ENCODE results near the gene SERTAD1.

The SERTAD1 gene, protein sequence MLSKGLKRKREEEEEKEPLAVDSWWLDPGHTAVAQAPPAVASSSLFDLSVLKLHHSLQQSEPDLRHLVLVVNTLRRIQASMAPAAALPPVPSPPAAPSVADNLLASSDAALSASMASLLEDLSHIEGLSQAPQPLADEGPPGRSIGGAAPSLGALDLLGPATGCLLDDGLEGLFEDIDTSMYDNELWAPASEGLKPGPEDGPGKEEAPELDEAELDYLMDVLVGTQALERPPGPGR

DNA sequence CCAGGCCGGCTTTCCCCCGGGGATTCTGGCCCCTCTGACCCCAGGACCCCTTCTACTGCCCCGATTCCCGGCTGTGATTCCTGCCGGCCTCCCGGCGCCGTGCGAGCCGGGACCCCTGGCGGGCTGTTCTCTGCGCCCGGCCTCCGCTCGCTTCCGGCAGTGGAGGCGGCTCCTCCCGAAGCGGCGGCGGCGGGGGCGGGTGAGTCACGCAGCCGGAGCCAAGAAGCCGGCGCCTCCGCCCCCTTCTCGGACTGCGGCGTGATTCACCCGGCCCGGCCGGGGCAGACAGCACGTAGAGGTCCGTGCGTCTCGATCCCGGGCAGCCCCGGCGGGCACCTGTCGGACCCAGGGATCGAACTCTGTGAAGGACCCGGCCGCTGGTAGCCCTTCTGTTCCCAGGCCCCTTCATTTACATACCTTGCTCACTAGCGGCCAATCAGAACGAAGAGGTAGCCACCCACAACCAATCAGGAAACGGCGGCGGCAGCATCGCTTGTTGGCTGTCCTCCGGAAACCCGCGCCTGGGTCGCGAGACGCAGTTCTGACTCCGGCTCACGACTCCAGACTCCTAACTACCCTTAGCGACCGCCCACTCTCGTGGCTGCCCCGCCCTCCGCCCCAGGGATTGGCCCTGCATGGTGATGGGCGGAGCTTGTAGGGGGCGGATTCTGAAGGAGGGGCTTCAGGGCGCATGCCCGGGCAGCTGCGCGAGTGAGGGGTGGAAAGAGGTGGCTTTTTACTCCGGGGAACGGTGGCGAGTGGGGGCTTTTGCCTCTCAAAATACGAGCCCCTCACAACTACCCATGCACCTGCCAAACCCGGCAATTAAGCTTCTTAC is at the start of gene SERTAD1:
SERTAD1 (minus strand) TSS at position 543 of the 838 bp plus-strand sequence. CDS start 2,446 bp downstream, outside the sequence.
- peak; percentile 99 for DNase-seq (ENCODE audit: low read depth)
- H3K4me3 ChIP-seq (ENCODE audit: low read length) = peak within 1 kb of the TSS; percentile 95
- TF ChIP-seq, protein P1, sequence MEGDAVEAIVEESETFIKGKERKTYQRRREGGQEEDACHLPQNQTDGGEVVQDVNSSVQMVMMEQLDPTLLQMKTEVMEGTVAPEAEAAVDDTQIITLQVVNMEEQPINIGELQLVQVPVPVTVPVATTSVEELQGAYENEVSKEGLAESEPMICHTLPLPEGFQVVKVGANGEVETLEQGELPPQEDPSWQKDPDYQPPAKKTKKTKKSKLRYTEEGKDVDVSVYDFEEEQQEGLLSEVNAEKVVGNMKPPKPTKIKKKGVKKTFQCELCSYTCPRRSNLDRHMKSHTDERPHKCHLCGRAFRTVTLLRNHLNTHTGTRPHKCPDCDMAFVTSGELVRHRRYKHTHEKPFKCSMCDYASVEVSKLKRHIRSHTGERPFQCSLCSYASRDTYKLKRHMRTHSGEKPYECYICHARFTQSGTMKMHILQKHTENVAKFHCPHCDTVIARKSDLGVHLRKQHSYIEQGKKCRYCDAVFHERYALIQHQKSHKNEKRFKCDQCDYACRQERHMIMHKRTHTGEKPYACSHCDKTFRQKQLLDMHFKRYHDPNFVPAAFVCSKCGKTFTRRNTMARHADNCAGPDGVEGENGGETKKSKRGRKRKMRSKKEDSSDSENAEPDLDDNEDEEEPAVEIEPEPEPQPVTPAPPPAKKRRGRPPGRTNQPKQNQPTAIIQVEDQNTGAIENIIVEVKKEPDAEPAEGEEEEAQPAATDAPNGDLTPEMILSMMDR (conservative IDR thresholded peaks at IDR 0.05; ENCODE audit: low read length) = peak; percentile 49

DNA sequence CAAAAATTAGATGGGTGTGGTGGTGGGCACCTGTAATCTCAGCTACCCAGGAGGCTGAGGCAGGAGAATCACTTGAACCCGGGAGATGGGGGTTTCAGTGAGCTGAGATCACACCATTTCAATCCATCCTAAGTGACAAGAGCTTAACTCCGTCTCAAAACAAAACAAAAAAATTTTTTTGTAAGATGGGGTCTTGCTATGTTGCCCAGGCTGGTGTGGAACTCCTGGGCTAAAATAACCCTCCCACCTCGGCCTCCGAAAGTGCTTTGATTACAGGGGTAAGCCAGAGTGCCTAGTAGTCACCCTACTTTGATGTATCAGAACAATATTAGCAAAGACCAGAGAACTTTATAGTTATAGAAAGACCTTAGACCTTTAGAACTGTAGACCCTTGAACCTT is 48.9 kb upstream of the SERTAD1 start:
- H3K4me3 ChIP-seq (ENCODE audit: low read length) = no peak overlapping the region
- DNase-seq (ENCODE audit: low read depth) = no peak
- TF ChIP-seq, protein P1 (conservative IDR thresholded peaks at IDR 0.05; ENCODE audit: low read length) = no peak

DNA sequence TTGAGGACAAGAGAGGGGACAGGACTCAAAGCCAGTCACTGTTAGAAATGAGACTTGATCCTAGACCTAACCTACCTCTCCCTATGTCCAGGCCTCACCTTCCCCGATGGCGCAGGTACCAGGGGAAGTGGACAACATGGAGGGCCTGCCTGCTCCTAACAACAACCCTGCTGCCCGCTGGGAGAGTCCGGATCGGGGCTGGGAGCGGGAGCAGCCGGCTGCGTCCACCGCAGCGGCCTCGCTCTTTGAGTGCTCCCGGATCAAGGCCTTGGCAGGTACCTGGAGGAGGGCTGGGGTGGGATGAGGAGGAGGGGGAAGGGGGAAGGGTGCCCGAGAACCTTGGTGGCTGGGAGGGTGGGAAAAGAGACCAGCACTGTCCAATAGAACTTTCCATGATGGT is 46.7 kb upstream of the SERTAD1 start:
- TF ChIP-seq, protein P1 (conservative IDR thresholded peaks at IDR 0.05; ENCODE audit: low read length) = no peak
- DNase-seq (ENCODE audit: low read depth) = no peak
- no peak overlapping the region for H3K4me3 ChIP-seq (ENCODE audit: low read length)

DNA sequence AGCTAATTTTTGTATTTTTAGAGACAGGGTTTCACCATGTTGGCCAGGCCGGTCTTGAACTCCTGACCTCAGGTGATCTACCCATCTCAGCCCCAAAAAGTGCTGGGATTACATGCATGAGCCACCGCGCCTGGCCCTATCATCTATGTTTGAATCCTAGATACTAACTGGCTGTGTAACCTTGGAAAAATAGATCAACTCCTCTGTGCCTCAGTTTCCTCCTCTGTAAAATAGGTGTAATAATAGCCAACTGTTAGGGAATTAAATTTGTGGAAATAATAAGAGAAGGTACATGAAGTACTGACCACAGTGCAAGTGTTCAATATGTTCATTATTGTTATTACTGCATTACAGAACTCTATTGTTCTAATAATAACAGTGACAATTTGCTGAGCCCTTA is 45.3 kb upstream of the SERTAD1 start:
- TF ChIP-seq, protein P1 (conservative IDR thresholded peaks at IDR 0.05; ENCODE audit: low read length) = no peak
- H3K4me3 ChIP-seq (ENCODE audit: low read length) = no peak overlapping the region
- no peak for DNase-seq (ENCODE audit: low read depth)

DNA sequence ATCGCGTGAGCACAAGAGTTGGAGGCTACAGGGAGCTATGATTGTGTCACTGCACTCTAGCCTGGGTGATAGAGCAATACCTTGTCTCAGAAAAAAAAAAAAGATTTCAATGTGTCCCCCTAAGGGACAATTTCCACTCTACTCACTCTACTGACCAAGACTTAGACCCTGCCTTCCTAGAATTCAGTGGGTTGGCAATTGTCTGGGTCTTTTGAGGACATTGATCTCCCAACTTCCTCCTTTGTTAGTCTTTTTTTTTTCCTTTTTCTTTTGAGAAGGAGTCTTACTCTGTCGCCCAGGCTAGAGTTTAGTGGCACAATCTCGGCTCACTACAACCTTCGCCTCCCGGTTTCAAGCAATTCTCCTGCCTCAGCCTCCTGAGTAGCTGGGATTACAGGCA is 43.2 kb upstream of the SERTAD1 start:
- TF ChIP-seq, protein P1 (conservative IDR thresholded peaks at IDR 0.05; ENCODE audit: low read length) = no peak
- no peak overlapping the region for H3K4me3 ChIP-seq (ENCODE audit: low read length)
- DNase-seq (ENCODE audit: low read depth) = no peak

DNA sequence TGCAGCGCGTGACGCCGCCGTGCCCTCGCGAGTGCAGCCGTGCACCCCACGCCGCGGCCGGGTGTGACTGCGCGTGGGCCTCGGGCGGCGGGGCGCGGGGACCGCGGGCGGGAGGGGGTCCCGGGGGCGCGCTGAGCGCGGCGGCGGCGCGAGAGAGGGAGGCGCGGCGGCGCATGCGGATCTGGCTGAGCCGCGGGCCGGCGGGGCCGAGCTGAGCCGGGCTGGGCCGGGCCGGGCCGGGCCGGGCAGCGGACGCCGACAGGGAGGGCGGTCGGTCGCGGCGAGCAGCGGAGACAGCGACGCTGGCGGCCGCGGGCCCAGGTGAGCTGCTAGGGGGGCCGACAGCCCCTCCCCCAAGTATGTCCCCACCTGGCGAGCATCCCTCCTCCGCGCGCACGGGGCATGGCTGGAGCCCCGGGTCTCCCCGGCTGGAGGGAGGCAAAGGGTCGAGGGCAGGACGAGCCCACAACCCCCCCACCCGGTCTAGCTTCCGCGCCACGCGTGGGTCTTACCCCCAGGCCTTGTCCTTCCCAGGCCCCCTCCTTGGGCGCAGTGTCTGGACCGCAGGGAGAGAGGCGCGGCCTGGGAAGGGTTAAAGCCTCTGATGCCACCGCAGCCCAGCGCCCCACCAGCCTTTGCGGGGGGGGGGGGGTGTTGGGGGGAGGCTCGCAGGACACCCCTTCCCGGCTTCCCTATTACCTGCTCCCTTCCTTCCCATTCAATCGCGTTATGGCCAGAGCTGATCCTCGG is 41.4 kb upstream of the SERTAD1 start, which contains the start of gene SPTBN4:
SPTBN4 (plus strand) TSS at position 17 of the 750 bp plus-strand sequence. CDS start 5,621 bp downstream, outside the sequence.
- TF ChIP-seq, protein P1 (conservative IDR thresholded peaks at IDR 0.05; ENCODE audit: low read length) = no peak
- no peak for DNase-seq (ENCODE audit: low read depth)
- peak within 1 kb of the TSS; percentile 63 for H3K4me3 ChIP-seq (ENCODE audit: low read length)
